HepG2 (cell line): ENCODE measurements around the gene SNCA. TPM values are rescaled to one million over a fixed set of nuclear protein-coding genes. Genes with fewer than 3 reads are reported as not detected.

Experiments used
- ATF2 ChIP-seq: sonication (generic); formaldehyde crosslinking; IDR thresholded peaks from 2 replicates; pipeline ENCODE4 v1.4.0; 2020; ENCODE audit warnings: missing genetic modification reagents
- ETS1 ChIP-seq: sonication (generic); formaldehyde crosslinking; IDR thresholded peaks from 2 replicates; pipeline ENCODE4 v1.4.0; 2020; ENCODE audit warnings: missing genetic modification reagents
- FOXJ3 ChIP-seq: sonication (generic); formaldehyde crosslinking; IDR thresholded peaks from 2 replicates; pipeline ENCODE4 v1.4.0; 2020; ENCODE audit warnings: missing genetic modification reagents, mild to moderate bottlenecking, borderline replicate concordance
- GMEB1 ChIP-seq: sonication (generic); formaldehyde crosslinking; IDR thresholded peaks from 2 replicates; pipeline ENCODE4 v1.5.1; 2020; ENCODE audit warnings: missing genetic modification reagents, mild to moderate bottlenecking, borderline replicate concordance
- HDAC1 ChIP-seq: sonication (generic); formaldehyde crosslinking; IDR thresholded peaks from 2 replicates; pipeline ENCODE4 v1.5.1; 2020; ENCODE audit warnings: mild to moderate bottlenecking, missing genetic modification reagents
- REST ChIP-seq, 2 experiments: IDR thresholded peaks; 2 replicates each; pipeline ENCODE4 v1.6.1; 2011 to 2012; ENCODE audit warnings: low read length in 2 of 2, borderline replicate concordance in 1 of 2, low read depth in 1 of 2, mild to moderate bottlenecking in 1 of 2, moderate library complexity in 1 of 2
- TBX2 ChIP-seq: sonication (generic); formaldehyde crosslinking; IDR thresholded peaks from 2 replicates; pipeline ENCODE4 v1.5.0; 2020; ENCODE audit warnings: missing genetic modification reagents, mild to moderate bottlenecking, borderline replicate concordance
- THAP11 ChIP-seq: IDR thresholded peaks from 2 replicates; pipeline ENCODE4 v1.6.1; 2016; ENCODE audit warnings: missing biosample characterization, missing genetic modification reagents
- UBTF ChIP-seq: sonication (generic); formaldehyde crosslinking; IDR thresholded peaks from 2 replicates; pipeline ENCODE4 v1.4.0; 2020; ENCODE audit warnings: mild to moderate bottlenecking, missing genetic modification reagents
- YEATS4 ChIP-seq: sonication (generic); formaldehyde crosslinking; IDR thresholded peaks from 2 replicates; pipeline ENCODE4 v1.4.0; 2020; ENCODE audit warnings: missing genetic modification reagents, borderline replicate concordance
- ZBTB2 ChIP-seq: sonication (generic); formaldehyde crosslinking; IDR thresholded peaks from 2 replicates; pipeline ENCODE4 v1.8.0; 2022; ENCODE audit warnings: low read depth, missing genetic modification reagents
- ZEB1 ChIP-seq: IDR thresholded peaks from 2 replicates; pipeline ENCODE4 v1.6.1; 2012; ENCODE audit warnings: mild to moderate bottlenecking, low read depth, inconsistent platforms; ENCODE audit not compliant: insufficient replicate concordance
- ZKSCAN1 ChIP-seq: fragments of 150-350 bp; IDR thresholded peaks from 2 replicates; pipeline ENCODE4 v1.6.1; 2014; ENCODE audit warnings: low read length
- ZSCAN31 ChIP-seq: sonication (generic); formaldehyde crosslinking; IDR thresholded peaks from 2 replicates; pipeline ENCODE4 v1.5.0; 2020; ENCODE audit warnings: low read depth, mild to moderate bottlenecking, missing genetic modification reagents
- polyA plus RNA-seq, 8 experiments: library from polyadenylated mRNA; depleted of rRNA in 3 of 8; stranded (reverse) in 7 of 8; unstranded in 1 of 8; fragments of >200 nt; fragmentation: Illumina TruSeq in 4 of 8; extraction: Trizol in 4 of 8; gene quantifications; 2 replicates each; pipeline versions ENCODE4 v1.2.1 to v1.2.3, GENCODE V29; 2011 to 2016; ENCODE audit warnings: low read depth in 4 of 8, missing spikeins in 1 of 8, mixed read lengths in 1 of 8; ENCODE audit not compliant: insufficient read depth in 1 of 8
- total RNA-seq, 5 experiments: library from RNA; depleted of rRNA; stranded (reverse); fragments of >200 nt; fragmentation: Illumina TruSeq; extraction: Trizol; gene quantifications; 2 replicates each; pipeline ENCODE4 v1.2.3, GENCODE V29; 2016; ENCODE audit warnings: low read depth in 1 of 5

Gene SNCA
- total and polyA plus RNA-seq, 2 of the 13 experiments (the other 11 are each of a cell fraction or from before 2014, with no cell fraction given) = not detected

GRCh38 chr4:89681219-89681618 is 155.7 kb downstream of the SNCA start (continued):
- peak; percentile 89 for TF ChIP-seq ZBTB2 (CRISPR knock-in tag)
- no peak for TF ChIP-seq ZKSCAN1
- TF ChIP-seq YEATS4 = peak; percentile 57; the same call in 1 of the 2 replicates
- no peak for TF ChIP-seq FOXJ3 (CRISPR knock-in tag)
- 0 out of 2 replicates have a peak, but pooled peaks have one; percentile 24 for TF ChIP-seq THAP11 (CRISPR knock-in tag)
- 0 out of 2 replicates have a peak, but pooled peaks have one; percentile 25 for TF ChIP-seq ATF2 (CRISPR knock-in tag)
- TF ChIP-seq HDAC1 = 0 out of 2 replicates have a peak, but pooled peaks have one; percentile 22
- peak; percentile 71 for TF ChIP-seq UBTF (CRISPR knock-in tag)
- TF ChIP-seq ZSCAN31 = 0 out of 2 replicates have a peak, but pooled peaks have one; percentile 43
- TF ChIP-seq TBX2 (CRISPR knock-in tag) = peak; percentile 82; the same call in 1 of the 2 replicates
- peak; percentile 90 for TF ChIP-seq ZEB1
- TF ChIP-seq REST (IDR thresholded peaks at IDR 0.05; ENCODE audit: borderline replicate concordance in 1 of 2, low read depth in 1 of 2, low read length in 2 of 2) = peak in 1 of 2 experiments; percentile 54; a peak in 1 of 4 replicates
- TF ChIP-seq GMEB1 (CRISPR knock-in tag) = peak; percentile 55; the same call in 1 of the 2 replicates
- TF ChIP-seq ETS1 (CRISPR knock-in tag) = no peak
